GM12873 (cell line): Measurements from ENCODE around the gene SLC33A1.

Source experiments
- TF ChIP-seq, protein P1 (sequence below): IDR thresholded peaks from 2 replicates; pipeline ENCODE4 v1.5.1; 2012; ENCODE audit warnings: low read depth, mild to moderate bottlenecking, moderate library complexity, low read length, control low read depth; ENCODE audit not compliant: insufficient read depth; ENCODE audit errors: missing control alignments

The SLC33A1 gene

DNA sequence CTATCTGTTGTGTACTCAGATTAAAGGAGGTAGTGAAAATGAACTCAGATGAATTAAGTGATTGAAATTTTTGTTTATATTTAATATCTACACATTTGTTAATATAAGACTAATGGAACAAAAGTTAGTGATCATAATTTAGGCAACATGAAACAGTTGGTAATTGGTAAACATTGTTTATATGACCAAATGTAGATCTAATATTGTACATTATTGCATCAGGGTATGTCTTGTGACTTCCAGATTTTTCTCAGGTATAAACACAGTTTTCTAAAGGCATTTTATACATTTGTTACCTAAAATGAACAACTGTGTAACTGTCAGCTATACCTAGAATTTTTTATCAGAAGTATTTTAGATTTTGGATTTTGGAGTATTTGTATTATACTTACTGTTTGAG is 31.1 kb upstream of the SLC33A1 start:
- TF ChIP-seq, protein P1, sequence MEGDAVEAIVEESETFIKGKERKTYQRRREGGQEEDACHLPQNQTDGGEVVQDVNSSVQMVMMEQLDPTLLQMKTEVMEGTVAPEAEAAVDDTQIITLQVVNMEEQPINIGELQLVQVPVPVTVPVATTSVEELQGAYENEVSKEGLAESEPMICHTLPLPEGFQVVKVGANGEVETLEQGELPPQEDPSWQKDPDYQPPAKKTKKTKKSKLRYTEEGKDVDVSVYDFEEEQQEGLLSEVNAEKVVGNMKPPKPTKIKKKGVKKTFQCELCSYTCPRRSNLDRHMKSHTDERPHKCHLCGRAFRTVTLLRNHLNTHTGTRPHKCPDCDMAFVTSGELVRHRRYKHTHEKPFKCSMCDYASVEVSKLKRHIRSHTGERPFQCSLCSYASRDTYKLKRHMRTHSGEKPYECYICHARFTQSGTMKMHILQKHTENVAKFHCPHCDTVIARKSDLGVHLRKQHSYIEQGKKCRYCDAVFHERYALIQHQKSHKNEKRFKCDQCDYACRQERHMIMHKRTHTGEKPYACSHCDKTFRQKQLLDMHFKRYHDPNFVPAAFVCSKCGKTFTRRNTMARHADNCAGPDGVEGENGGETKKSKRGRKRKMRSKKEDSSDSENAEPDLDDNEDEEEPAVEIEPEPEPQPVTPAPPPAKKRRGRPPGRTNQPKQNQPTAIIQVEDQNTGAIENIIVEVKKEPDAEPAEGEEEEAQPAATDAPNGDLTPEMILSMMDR, result no peak

- TF ChIP-seq, protein P1, result no peak
Measured at GRCh38 chr3:155884292-155884691, 30.1 kb upstream of the SLC33A1 start.

GRCh38 chr3:155880286-155880685 is 26.1 kb upstream of the SLC33A1 start:
- TF ChIP-seq, protein P1, result no peak

DNA sequence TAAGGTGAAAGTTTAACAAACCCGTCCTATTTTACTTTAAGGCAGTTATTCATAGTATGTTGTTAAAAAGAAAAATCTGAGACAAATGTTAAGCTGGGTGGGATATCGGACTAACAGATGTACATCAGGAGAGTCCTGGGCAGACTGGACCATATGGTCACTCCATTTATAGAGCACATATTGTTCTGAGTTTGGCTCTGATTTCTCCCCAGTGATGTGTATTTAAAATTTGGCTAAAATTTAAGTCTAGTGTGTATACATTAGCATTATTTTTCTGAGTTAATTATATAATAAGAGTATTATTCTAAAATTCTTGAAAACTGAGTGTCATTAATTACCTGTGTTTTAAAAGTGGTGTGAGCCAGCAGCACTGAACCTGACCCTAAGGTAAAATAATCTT is 22.3 kb upstream of the SLC33A1 start:
- TF ChIP-seq, protein P1, result no peak

DNA sequence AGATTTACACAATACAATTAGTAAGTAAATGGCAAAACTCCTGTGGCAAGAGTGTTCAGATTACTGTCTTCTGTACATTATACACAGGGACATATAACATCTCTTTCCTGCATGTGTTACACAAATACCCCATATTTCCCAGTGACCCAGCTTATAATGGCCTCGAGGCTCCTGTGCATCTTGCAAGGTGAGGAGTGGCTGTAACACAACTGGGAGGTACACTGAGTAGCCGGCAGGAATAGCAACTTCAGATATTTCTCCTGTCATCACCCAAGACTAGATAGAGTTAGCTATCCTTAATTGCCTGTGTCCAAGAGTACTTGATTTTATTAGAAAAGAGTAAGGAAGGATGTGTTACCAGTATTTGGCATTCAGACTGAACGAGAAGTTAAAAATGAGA is 21.8 kb upstream of the SLC33A1 start:
- TF ChIP-seq, protein P1, result no peak

- TF ChIP-seq, protein P1, result no peak
Measured at GRCh38 chr3:155872904-155873646, 18.8 kb upstream of the SLC33A1 start.

GRCh38 chr3:155871746-155872158 is 17.5 kb upstream of the SLC33A1 start:
- TF ChIP-seq, protein P1, result no peak
